Nucleus accumbens (tissue), 56 donors: ENCODE data around the gene SMTNL2.

Source experiments
- DNase-seq, 56 donors: peaks; one replicate each; lab custom pipeline; 2025; lab: John Stamatoyannopoulos, UW

SMTNL2 gene

GRCh38 chr17:4584101-4584916, at the start of gene SMTNL2:
Gene SMTNL2 (plus strand): TSS chr17:4584529. CDS start chr17:4584606, 77 bp downstream.
- DNase-seq, result peak in 1 of 56 donors; percentile 39

GRCh38 chr17:4534928-4535666, 49.2 kb upstream of the SMTNL2 start:
- DNase-seq, result peak in 18 of 56 donors; percentile 32 to 75 (median 54)

GRCh38 chr17:4535667-4536258, 48.6 kb upstream of the SMTNL2 start:
- peak in 4 of 56 donors; percentile 16 to 60 (median 32) for DNase-seq

GRCh38 chr17:4536259-4536741, 48.0 kb upstream of the SMTNL2 start:
- peak in 16 of 56 donors; percentile 15 to 55 (median 38) for DNase-seq

- DNase-seq, result peak in 13 of 56 donors; percentile 15 to 55 (median 40)
Measured at GRCh38 chr17:4536742-4537411, 47.5 kb upstream of the SMTNL2 start.

- peak in 48 of 56 donors; percentile 31 to 89 (median 68) for DNase-seq
Measured at GRCh38 chr17:4537451-4538235, 46.7 kb upstream of the SMTNL2 start.

GRCh38 chr17:4538236-4539002, 45.9 kb upstream of the SMTNL2 start:
- peak in 3 of 56 donors; percentile 35 to 45 (median 45) for DNase-seq

- DNase-seq, result no peak
Measured at GRCh38 chr17:4539025-4539424, 45.3 kb upstream of the SMTNL2 start.

- no peak for DNase-seq
Measured at GRCh38 chr17:4539576-4540223, 44.6 kb upstream of the SMTNL2 start.

GRCh38 chr17:4540224-4540651, 44.1 kb upstream of the SMTNL2 start:
- DNase-seq, result no peak

- DNase-seq, result peak in 1 of 56 donors; percentile 22
Measured at GRCh38 chr17:4540687-4541327, 43.5 kb upstream of the SMTNL2 start.

GRCh38 chr17:4541328-4542002, 42.9 kb upstream of the SMTNL2 start:
- DNase-seq, result peak in 13 of 56 donors; percentile 15 to 59 (median 23)

- DNase-seq, result no peak
Measured at GRCh38 chr17:4542003-4542725, 42.2 kb upstream of the SMTNL2 start.

- DNase-seq, result no peak
Measured at GRCh38 chr17:4542726-4543191, 41.6 kb upstream of the SMTNL2 start.

- DNase-seq, result peak in 27 of 56 donors; percentile 11 to 80 (median 46)
Measured at GRCh38 chr17:4543557-4544026, 40.7 kb upstream of the SMTNL2 start.
